Measurements from ENCODE around the gene HMGA1.
"Not testable (repeated sequence)": the region's sequence is repeated elsewhere in the genome, so short reads cannot be mapped to it uniquely, and the experiment has no call there.

The HMGA1 gene

GRCh38 chr6:34241351-34242215, 4.9 kb downstream of the HMGA1 start:
- peak; percentile 49 for DNase-seq

GRCh38 chr6:34242252-34243130, 5.8 kb downstream of the HMGA1 start:
- DNase-seq = peak; percentile 57

DNA sequence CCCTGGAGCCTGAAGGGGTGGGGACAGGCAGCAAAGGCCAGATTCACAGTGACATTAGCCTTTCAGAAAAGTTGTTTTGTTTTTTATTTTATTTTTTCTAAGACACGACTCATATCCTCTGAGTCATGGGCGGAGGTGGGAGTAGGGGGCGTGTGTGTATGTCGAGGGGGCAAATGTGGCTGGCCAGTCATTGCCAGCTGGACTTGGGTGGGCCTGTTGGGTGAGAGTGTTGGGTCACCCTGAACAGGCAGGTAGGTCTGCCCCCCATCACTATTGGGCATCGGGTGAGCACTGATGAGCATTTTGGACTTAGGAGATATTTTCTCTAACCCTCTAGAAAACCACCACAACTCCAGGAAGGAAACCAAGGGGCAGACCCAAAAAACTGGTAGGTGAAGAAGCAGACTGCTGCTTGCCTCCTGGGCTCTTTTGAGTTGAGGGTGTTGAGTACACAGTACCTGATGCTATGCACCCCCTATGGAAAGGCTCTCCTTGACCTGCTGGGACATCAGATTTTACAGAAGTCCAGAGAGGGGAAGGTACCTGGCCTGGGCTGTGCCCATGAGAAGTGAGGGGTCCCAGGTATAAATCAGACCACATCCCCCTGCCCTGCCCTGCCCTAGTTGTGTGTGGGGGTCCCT, 6.6 kb downstream of the HMGA1 start:
- peak; percentile 57 for DNase-seq

- peak; percentile 80 for DNase-seq
Measured at GRCh38 chr6:34243901-34244884, 7.5 kb downstream of the HMGA1 start.

DNA sequence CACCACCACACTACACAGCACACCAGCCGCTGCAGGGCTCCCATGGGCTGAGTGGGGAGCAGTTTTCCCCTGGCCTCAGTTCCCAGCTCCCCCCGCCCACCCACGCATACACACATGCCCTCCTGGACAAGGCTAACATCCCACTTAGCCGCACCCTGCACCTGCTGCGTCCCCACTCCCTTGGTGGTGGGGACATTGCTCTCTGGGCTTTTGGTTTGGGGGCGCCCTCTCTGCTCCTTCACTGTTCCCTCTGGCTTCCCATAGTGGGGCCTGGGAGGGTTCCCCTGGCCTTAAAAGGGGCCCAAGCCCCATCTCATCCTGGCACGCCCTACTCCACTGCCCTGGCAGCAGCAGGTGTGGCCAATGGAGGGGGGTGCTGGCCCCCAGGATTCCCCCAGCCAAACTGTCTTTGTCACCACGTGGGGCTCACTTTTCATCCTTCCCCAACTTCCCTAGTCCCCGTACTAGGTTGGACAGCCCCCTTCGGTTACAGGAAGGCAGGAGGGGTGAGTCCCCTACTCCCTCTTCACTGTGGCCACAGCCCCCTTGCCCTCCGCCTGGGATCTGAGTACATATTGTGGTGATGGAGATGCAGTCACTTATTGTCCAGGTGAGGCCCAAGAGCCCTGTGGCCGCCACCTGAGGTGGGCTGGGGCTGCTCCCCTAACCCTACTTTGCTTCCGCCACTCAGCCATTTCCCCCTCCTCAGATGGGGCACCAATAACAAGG, 8.5 kb downstream of the HMGA1 start:
- peak; percentile 48 for DNase-seq

- DNase-seq = not testable (repeated sequence)
Measured at GRCh38 chr6:34245761-34246140, 9.1 kb downstream of the HMGA1 start.

- no peak for DNase-seq
Measured at GRCh38 chr6:34246249-34246562, 9.5 kb downstream of the HMGA1 start.

GRCh38 chr6:34246563-34247391, 10.1 kb downstream of the HMGA1 start:
- peak; percentile 81 for DNase-seq

- peak; percentile 62 for DNase-seq
Measured at GRCh38 chr6:34247481-34248197, 11.0 kb downstream of the HMGA1 start.

- DNase-seq = peak; percentile 76
Measured at GRCh38 chr6:34248198-34248726, 11.6 kb downstream of the HMGA1 start.

DNA sequence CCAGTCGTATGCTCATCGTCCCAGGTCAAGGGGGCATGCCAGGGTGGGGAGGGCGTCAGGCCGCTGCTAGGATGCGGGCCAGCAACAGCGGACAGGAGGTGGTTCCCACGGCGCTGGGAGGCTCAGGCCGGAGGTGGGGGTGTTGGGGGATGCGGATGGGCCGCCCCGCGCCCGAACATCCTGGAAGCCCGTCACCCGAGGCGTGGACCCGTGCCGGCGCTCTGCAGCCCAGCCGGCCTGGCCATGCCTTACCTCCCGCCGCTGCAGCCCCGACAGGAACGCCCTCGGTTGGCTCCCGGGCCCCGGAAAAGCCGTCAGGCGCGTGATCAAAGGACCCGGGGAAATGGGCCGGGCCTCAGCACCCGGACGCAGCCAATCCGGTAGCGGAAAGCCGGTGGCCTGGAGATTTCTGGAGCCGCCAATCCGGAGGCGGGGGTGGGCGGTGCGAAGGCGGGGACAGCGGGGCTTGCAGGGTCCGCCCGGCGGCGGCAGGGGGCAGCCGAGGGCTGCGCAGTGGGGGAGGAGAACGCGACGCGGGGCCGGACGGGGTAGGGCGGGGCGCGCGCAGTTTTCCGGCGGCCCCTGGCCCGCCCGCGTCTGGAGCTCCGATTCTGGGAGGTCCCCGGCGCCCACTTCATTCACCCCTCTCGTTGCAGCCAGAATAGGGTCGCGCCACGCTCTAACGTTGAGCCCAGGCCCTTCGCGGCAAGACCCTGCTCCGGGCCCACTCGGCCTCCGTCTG, 12.2 kb downstream of the HMGA1 start, which contains the start of gene SMIM29:
Gene SMIM29 (minus strand): TSS at position 280 of the 742 bp plus-strand sequence. CDS start 1,215 bp downstream, outside the sequence.
- peak; percentile 99 for DNase-seq

DNA sequence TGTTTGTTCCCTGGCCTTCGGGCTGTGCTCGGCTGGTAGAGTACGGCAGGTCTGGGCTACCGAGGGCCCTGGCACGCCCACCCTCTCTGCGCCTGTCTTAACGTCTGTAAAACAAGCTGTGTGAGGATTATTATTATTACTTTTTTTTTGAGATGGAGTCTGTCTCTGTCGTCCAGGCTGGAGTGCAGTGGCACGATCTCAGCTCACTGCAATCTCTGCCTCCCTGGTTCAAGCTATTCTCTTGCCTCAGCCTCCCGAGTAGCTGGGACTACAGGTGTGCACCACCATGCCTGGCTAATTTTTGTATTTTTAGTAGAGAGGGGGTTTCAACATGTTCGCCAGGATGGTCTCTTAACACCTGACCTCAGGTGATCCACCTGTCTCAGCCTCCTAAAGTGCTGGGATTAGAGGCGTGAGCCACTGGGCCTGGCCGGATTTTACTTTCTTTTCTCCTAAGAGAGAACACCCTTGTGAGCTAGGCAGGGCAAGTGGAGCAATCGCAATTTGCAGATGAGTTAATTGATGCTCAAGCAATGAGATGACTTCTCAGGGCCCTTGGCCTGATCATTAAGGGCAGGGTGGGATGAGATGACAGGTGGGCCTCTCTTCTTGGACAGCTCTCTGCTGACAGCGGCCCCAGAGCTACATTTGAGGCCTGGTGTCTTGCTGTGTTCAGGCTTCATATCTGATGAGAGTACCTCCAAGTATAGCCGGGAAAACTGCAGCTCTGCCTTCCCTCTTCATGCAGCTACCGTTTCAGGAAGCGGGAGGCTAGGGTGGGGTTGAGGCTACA, 13.0 kb downstream of the HMGA1 start:
- DNase-seq = no peak

- not testable (repeated sequence) for DNase-seq
Measured at GRCh38 chr6:34252395-34252794, 15.7 kb downstream of the HMGA1 start.

DNA sequence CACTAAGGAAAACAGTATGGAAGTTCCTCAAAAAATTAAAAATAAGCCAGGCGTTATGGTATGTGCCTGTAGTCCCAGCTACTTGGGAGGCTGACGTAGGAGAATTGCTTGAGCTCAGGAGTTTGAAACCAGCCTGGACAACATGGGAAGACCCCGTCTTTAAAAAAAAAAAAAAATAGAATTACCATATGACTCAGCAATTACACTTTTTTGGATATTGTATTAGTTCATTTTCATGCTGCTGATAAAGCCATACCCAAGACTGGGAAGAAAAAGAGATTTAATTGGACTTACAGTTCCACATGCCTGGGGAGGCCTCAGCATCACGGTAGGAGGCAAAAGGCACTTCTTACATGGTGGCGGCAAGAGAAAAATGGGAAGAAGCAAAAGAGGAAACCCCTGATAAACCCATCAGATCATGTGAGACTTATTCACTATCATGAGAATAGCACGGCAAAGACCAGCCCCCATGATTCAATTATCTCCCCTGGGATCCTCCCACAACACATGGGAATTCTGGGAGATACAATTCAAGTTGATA, 22.9 kb downstream of the HMGA1 start:
- DNase-seq = no peak

GRCh38 chr6:34260576-34261267, 24.0 kb downstream of the HMGA1 start:
- DNase-seq = no peak

- DNase-seq = not testable (repeated sequence)
Measured at GRCh38 chr6:34263484-34263883, 26.8 kb downstream of the HMGA1 start.

DNA sequence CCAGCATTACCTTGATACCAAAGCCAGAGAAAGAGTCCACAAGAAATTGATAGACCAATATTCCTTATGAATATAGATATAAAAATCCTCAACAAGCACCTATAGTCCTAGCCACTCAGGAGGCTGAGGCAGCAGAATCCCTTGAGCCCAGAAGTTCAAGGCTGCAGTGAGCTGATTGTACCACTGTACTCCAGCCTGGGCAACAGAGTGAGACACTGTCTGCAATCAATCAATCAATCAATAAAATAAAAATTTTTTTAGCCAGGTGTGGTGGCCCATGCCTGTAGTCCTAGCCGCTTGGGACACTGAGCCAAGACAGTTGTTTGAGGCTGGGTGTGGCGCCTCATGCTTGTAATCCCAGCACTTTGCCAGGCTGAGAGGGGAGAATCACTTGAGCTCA, 31.1 kb downstream of the HMGA1 start:
- DNase-seq = no peak
